Neural crest cell (in vitro differentiated cells): ENCODE data around the gene SGPL1. TPM values are rescaled to one million over a fixed set of nuclear protein-coding genes. Genes with fewer than 3 reads are reported as not detected.
"Not testable (repeated sequence)": the region's sequence is repeated elsewhere in the genome, so short reads cannot be mapped to it uniquely, and the experiment has no call there.

Experiments used
- DNase-seq: peaks from one replicate; pipeline ENCODE4 v3.0.0; 2021; ENCODE audit warnings: low read depth, mixed read lengths, low spot score
- H3K27ac Mint-ChIP-seq: one replicate; pipeline ENCODE4 v1.8.0; 2021; ENCODE audit warnings: mild to moderate bottlenecking, mixed read lengths; ENCODE audit not compliant: unreplicated experiment
- H3K27me3 Mint-ChIP-seq: 2 replicates; pipeline ENCODE4 v1.8.0; 2021; ENCODE audit warnings: low read depth, mild to moderate bottlenecking, mixed read lengths
- H3K36me3 Mint-ChIP-seq: 2 replicates; pipeline ENCODE4 v1.8.0; 2021; ENCODE audit warnings: low read depth, mild to moderate bottlenecking, mixed read lengths
- H3K4me1 Mint-ChIP-seq: 2 replicates; pipeline ENCODE4 v1.8.0; 2021; ENCODE audit warnings: mixed read lengths
- H3K4me3 Mint-ChIP-seq: one replicate; pipeline ENCODE4 v1.8.0; 2021; ENCODE audit warnings: mild to moderate bottlenecking, mixed read lengths
- H3K9me3 Mint-ChIP-seq: 2 replicates; pipeline ENCODE4 v1.8.0; 2021; ENCODE audit warnings: mixed read lengths
- CTCF ChIP-seq: fragments of 200-600 bp; sonication (generic); conservative IDR thresholded peaks from 2 replicates; pipeline ENCODE4 v1.5.0; 2021; ENCODE audit warnings: antibody characterized with exemption, mild to moderate bottlenecking
- total RNA-seq: library from RNA; stranded (reverse); gene quantifications from 2 replicates; pipeline ENCODE4 v1.2.1, GENCODE V29; 2021

Gene SGPL1
- total RNA-seq, 1 donor from 2014 or later, result 58.2 TPM

GRCh38 chr10:70851597-70852475 lies 36.1 kb downstream of the SGPL1 start:
- Mint-ChIP-seq H3K4me3 (no peak overlapping the region), H3K4me1 (no peaks in the 10 kb centered on the region), H3K36me3 (no peaks in the 10 kb centered on the region), H3K27me3 (no peaks in the 10 kb centered on the region), H3K27ac (no peak overlapping the region), H3K9me3 (no peaks in the 10 kb centered on the region)
- DNase-seq, result no peak
- TF ChIP-seq CTCF, result no peak

GRCh38 chr10:70853038-70853437 lies 37.3 kb downstream of the SGPL1 start:
- H3K36me3 Mint-ChIP-seq, result no peaks in the 10 kb centered on the region
- H3K27ac Mint-ChIP-seq, result no peak overlapping the region

GRCh38 chr10:70853457-70853856 lies 37.7 kb downstream of the SGPL1 start:
- Mint-ChIP-seq H3K36me3 (peaks cover under 1% of the 10 kb centered on the region), H3K27me3 (no peaks in the 10 kb centered on the region), H3K4me1 (no peaks in the 10 kb centered on the region), H3K4me3 (no peak overlapping the region), H3K9me3 (no peaks in the 10 kb centered on the region), H3K27ac (no peak overlapping the region)
- TF ChIP-seq CTCF, result no peak
- DNase-seq, result no peak

More at GRCh38 chr10:70853038-70853437, 37.3 kb downstream of the SGPL1 start:
- Mint-ChIP-seq H3K4me3 (no peak overlapping the region), H3K27me3 (no peaks in the 10 kb centered on the region), H3K4me1 (no peaks in the 10 kb centered on the region), H3K9me3 (no peaks in the 10 kb centered on the region)
- DNase-seq, result no peak
- TF ChIP-seq CTCF, result no peak

GRCh38 chr10:70856454-70856853 lies 40.7 kb downstream of the SGPL1 start:
- Mint-ChIP-seq H3K36me3 (peaks cover 15% of the 10 kb centered on the region), H3K4me3 (no peak overlapping the region), H3K4me1 (no peaks in the 10 kb centered on the region), H3K9me3 (peaks cover 3% of the 10 kb centered on the region), H3K27ac (no peak overlapping the region), H3K27me3 (no peaks in the 10 kb centered on the region)
- DNase-seq, result no peak
- no peak for TF ChIP-seq CTCF

- no peak overlapping the region for H3K27ac Mint-ChIP-seq
- no peaks in the 10 kb centered on the region for H3K27me3 Mint-ChIP-seq
- H3K4me3 Mint-ChIP-seq, result no peak overlapping the region
- TF ChIP-seq CTCF, result no peak
- no peaks in the 10 kb centered on the region for H3K4me1 Mint-ChIP-seq
- peaks cover 3% of the 10 kb centered on the region for H3K9me3 Mint-ChIP-seq
- no peak for DNase-seq
- H3K36me3 Mint-ChIP-seq, result peaks cover 22% of the 10 kb centered on the region
Observed at GRCh38 chr10:70858759-70859158, 43.0 kb downstream of the SGPL1 start.

- H3K36me3 Mint-ChIP-seq, result peaks cover 23% of the 10 kb centered on the region
- H3K9me3 Mint-ChIP-seq, H3K4me1 Mint-ChIP-seq, H3K27ac Mint-ChIP-seq, H3K4me3 Mint-ChIP-seq, H3K27me3 Mint-ChIP-seq, DNase-seq: not testable (repeated sequence)
Observed at GRCh38 chr10:70861495-70862197, 45.9 kb downstream of the SGPL1 start.
